ENCODE results near the gene SGIP1. TPM values are rescaled to one million over a fixed set of nuclear protein-coding genes. Genes with fewer than 3 reads are reported as not detected.

Gene SGIP1
- total RNA-seq, 1 donor, result 17.4 TPM

DNA sequence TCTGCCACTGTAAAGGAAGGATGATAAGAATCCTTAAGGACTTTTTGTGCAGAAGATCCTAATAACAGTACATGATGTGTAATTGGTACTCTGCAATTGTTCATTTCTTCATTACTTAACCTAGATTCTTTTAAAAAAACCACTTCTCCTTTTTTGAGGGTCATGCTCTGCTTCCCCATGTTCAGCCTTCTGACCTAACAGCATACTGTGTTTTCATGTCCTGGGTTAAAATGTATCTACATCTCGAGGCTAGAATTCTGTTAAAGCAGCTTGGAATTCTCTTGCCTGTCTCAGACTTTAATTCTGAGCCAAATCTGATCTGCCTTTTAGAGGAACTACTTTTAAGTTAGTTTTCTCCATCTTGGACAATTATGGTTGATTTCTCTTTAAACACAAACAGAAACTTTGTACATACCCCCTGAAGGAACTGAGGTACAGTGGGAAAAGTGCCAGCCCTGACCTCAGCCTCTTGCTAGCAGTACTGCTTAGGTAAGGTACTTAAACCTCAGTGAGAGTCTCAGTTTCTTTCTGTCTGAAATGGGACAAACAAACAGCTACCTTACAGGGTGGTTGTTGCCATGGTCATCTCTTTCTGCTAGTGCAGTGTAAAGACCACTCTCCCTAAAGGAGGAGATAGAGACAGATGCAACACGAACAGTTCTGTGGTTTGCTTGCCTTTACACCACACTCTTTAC, 115.1 kb downstream of the SGIP1 start:
- no peak overlapping the region for H3K27ac ChIP-seq (ENCODE audit: low read depth, low read length)
- H3K4me1 ChIP-seq (ENCODE audit: insufficient read depth, low read length), result peaks cover 10% of the 10 kb centered on the region
- no peak overlapping the region for H3K4me2 ChIP-seq (ENCODE audit: insufficient read depth, low read length)
- no peak overlapping the region for H2AFZ ChIP-seq (ENCODE audit: low read length)
- no peaks in the 10 kb centered on the region for H3K79me2 ChIP-seq (ENCODE audit: insufficient read depth, low read length)
- H4K20me1 ChIP-seq (ENCODE audit: insufficient read depth, low read length), result no peaks in the 10 kb centered on the region
- no peak overlapping the region for H3K4me3 ChIP-seq (ENCODE audit: insufficient read depth, low read length)
- no peaks in the 10 kb centered on the region for H3K36me3 ChIP-seq (ENCODE audit: insufficient read depth, low read length)
- TF ChIP-seq, protein P1, sequence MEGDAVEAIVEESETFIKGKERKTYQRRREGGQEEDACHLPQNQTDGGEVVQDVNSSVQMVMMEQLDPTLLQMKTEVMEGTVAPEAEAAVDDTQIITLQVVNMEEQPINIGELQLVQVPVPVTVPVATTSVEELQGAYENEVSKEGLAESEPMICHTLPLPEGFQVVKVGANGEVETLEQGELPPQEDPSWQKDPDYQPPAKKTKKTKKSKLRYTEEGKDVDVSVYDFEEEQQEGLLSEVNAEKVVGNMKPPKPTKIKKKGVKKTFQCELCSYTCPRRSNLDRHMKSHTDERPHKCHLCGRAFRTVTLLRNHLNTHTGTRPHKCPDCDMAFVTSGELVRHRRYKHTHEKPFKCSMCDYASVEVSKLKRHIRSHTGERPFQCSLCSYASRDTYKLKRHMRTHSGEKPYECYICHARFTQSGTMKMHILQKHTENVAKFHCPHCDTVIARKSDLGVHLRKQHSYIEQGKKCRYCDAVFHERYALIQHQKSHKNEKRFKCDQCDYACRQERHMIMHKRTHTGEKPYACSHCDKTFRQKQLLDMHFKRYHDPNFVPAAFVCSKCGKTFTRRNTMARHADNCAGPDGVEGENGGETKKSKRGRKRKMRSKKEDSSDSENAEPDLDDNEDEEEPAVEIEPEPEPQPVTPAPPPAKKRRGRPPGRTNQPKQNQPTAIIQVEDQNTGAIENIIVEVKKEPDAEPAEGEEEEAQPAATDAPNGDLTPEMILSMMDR (IDR thresholded peaks at IDR 0.05; ENCODE audit: extremely low read depth, low read depth, low read length), result no peak
- no peaks in the 10 kb centered on the region for H3K9me3 ChIP-seq (ENCODE audit: low read depth, low read length)
- no peaks in the 10 kb centered on the region for H3K27me3 ChIP-seq (ENCODE audit: insufficient read depth, low read length)
- no peak for DNase-seq (ENCODE audit: insufficient read length, low spot score, missing footprints)

DNA sequence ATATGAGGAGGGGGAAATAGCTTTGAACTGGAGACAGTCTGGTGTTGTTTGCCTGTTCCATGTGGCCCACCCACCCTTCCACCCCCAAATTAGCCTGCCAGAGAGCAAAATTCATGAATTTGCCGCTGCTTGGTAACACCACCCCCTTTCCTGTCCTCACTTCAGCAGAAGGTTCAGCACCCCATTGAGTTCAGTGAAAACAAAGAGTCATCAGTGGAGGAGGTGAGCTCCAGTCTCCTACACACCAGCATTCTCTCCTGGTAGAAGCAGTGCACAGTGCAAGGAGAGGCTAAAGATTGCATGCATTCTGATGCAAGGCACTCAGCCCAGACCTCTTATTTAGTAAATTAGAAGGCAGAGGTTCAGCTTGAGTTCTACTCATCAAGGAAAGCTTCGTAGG, 118.6 kb downstream of the SGIP1 start:
- Histone ChIP-seq H3K27ac (ENCODE audit: low read depth, low read length) (peak overlapping the region; percentile 38), H3K4me2 (ENCODE audit: insufficient read depth, low read length) (peak overlapping the region; percentile 40), H3K27me3 (ENCODE audit: insufficient read depth, low read length) (no peaks in the 10 kb centered on the region), H3K36me3 (ENCODE audit: insufficient read depth, low read length) (no peaks in the 10 kb centered on the region), H3K4me3 (ENCODE audit: insufficient read depth, low read length) (no peak overlapping the region), H2AFZ (ENCODE audit: low read length) (no peak overlapping the region), H3K9me3 (ENCODE audit: low read depth, low read length) (no peaks in the 10 kb centered on the region), H3K79me2 (ENCODE audit: insufficient read depth, low read length) (no peaks in the 10 kb centered on the region), H3K4me1 (ENCODE audit: insufficient read depth, low read length) (peaks cover 10% of the 10 kb centered on the region), H4K20me1 (ENCODE audit: insufficient read depth, low read length) (no peaks in the 10 kb centered on the region)
- TF ChIP-seq, protein P1 (IDR thresholded peaks at IDR 0.05; ENCODE audit: extremely low read depth, low read depth, low read length), result no peak
- no peak for DNase-seq (ENCODE audit: insufficient read length, low spot score, missing footprints)

DNA sequence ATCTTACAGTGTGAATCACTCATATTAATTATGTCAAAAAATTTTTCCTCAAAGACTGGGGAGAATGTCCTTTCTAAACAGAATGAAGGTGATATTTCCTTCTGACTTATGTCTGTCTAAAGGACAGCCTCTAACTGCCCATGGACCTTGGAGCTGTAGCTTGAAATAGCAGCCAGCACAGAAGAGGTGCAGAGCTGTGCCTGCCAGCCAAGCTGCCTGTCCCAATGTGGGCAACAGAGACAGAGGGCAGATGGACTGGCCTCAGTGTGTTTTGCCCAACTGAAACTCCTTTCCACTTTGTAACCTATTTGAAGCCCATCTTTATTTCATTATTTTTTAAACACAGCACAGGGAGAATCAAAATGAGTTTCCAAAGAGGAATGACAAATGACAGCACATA, 120.7 kb downstream of the SGIP1 start:
- Histone ChIP-seq H3K4me2 (ENCODE audit: insufficient read depth, low read length) (no peak overlapping the region), H3K79me2 (ENCODE audit: insufficient read depth, low read length) (no peaks in the 10 kb centered on the region), H4K20me1 (ENCODE audit: insufficient read depth, low read length) (no peaks in the 10 kb centered on the region), H3K36me3 (ENCODE audit: insufficient read depth, low read length) (no peaks in the 10 kb centered on the region), H3K4me1 (ENCODE audit: insufficient read depth, low read length) (peaks cover 10% of the 10 kb centered on the region), H3K27me3 (ENCODE audit: insufficient read depth, low read length) (no peaks in the 10 kb centered on the region), H3K27ac (ENCODE audit: low read depth, low read length) (no peak overlapping the region), H3K9me3 (ENCODE audit: low read depth, low read length) (no peaks in the 10 kb centered on the region), H2AFZ (ENCODE audit: low read length) (no peak overlapping the region), H3K4me3 (ENCODE audit: insufficient read depth, low read length) (no peak overlapping the region)
- no peak for DNase-seq (ENCODE audit: insufficient read length, low spot score, missing footprints)
- TF ChIP-seq, protein P1 (IDR thresholded peaks at IDR 0.05; ENCODE audit: extremely low read depth, low read depth, low read length), result no peak

GRCh38 chr1:66671455-66671854, 137.5 kb downstream of the SGIP1 start:
- TF ChIP-seq, protein P1 (IDR thresholded peaks at IDR 0.05; ENCODE audit: extremely low read depth, low read depth, low read length), result no peak
- peaks cover 9% of the 10 kb centered on the region for H3K4me1 ChIP-seq (ENCODE audit: insufficient read depth, low read length)
- H3K36me3 ChIP-seq (ENCODE audit: insufficient read depth, low read length), result no peaks in the 10 kb centered on the region
- no peak overlapping the region for H3K4me3 ChIP-seq (ENCODE audit: insufficient read depth, low read length)
- no peaks in the 10 kb centered on the region for H4K20me1 ChIP-seq (ENCODE audit: insufficient read depth, low read length)
- no peaks in the 10 kb centered on the region for H3K79me2 ChIP-seq (ENCODE audit: insufficient read depth, low read length)
- no peak for DNase-seq (ENCODE audit: insufficient read length, low spot score, missing footprints)
- H3K27ac ChIP-seq (ENCODE audit: low read depth, low read length), result no peak overlapping the region
- H3K9me3 ChIP-seq (ENCODE audit: low read depth, low read length), result no peaks in the 10 kb centered on the region
- no peak overlapping the region for H3K4me2 ChIP-seq (ENCODE audit: insufficient read depth, low read length)
- H3K27me3 ChIP-seq (ENCODE audit: insufficient read depth, low read length), result no peaks in the 10 kb centered on the region
- H2AFZ ChIP-seq (ENCODE audit: low read length), result no peak overlapping the region

Measured in osteoblast (primary cell).